Natural killer cell (primary cell): ENCODE measurements around the gene MAP3K6. TPM values are rescaled to one million over a fixed set of nuclear protein-coding genes. Genes with fewer than 3 reads are reported as not detected.
"Not testable (repeated sequence)": the region's sequence is repeated elsewhere in the genome, so short reads cannot be mapped to it uniquely, and the experiment has no call there.

Experiments used
- ATAC-seq, 3 donors: fragments of 150-1000 bp in 2 of 3; fragments of 200-7000 bp in 1 of 3; cut with Tn5 transposase; 1 replicate in 1 of 3; 2 replicates in 2 of 3; pipeline ENCODE4 v1.10.0; 2021; ENCODE audit warnings: mild to moderate bottlenecking in 2 of 3, moderate library complexity in 2 of 3
- DNase-seq, 2 donors: peaks; one replicate each; pipeline versions ENCODE4 v3.0.0 to v3.0.0-alpha.2; 2013 to 2021; ENCODE audit warnings: mixed read lengths in 1 of 2
- H3K27ac ChIP-seq: one replicate; pipeline ENCODE4 v1.5.1; 2013; ENCODE audit warnings: mild to moderate bottlenecking, low read length
- H3K27me3 ChIP-seq: one replicate; pipeline ENCODE4 v1.6.1; 2013; ENCODE audit warnings: low read length; ENCODE audit not compliant: control insufficient read depth, insufficient read depth
- H3K36me3 ChIP-seq: one replicate; pipeline ENCODE4 v1.6.1; 2013; ENCODE audit warnings: low read length; ENCODE audit not compliant: control insufficient read depth, insufficient read depth
- H3K4me1 ChIP-seq: one replicate; pipeline ENCODE4 v1.6.1; 2013; ENCODE audit warnings: low read length; ENCODE audit not compliant: control insufficient read depth, insufficient read depth
- H3K4me3 ChIP-seq: one replicate; pipeline ENCODE4 v1.5.1; 2013; ENCODE audit warnings: low read length
- H3K9me3 ChIP-seq: one replicate; pipeline ENCODE4 v1.6.1; 2013; ENCODE audit warnings: low read length; ENCODE audit not compliant: control insufficient read depth, insufficient read depth
- H3K27ac Mint-ChIP-seq, 2 donors: one replicate each; pipeline ENCODE4 v1.8.0; 2022; ENCODE audit warnings: mild to moderate bottlenecking in 2 of 2, mixed read lengths in 2 of 2, moderate library complexity in 1 of 2
- H3K27me3 Mint-ChIP-seq, 2 donors: one replicate each; pipeline ENCODE4 v1.8.0; 2022; ENCODE audit warnings: low read depth in 2 of 2, mixed read lengths in 2 of 2
- H3K36me3 Mint-ChIP-seq: one replicate; pipeline ENCODE4 v1.8.0; 2022; ENCODE audit warnings: mixed read lengths
- H3K4me1 Mint-ChIP-seq, 2 donors: one replicate each; pipeline ENCODE4 v1.8.0; 2022; ENCODE audit warnings: mixed read lengths in 2 of 2
- H3K4me3 Mint-ChIP-seq: one replicate; pipeline ENCODE4 v1.8.0; 2022; ENCODE audit warnings: mild to moderate bottlenecking, moderate library complexity, mixed read lengths
- H3K9me3 Mint-ChIP-seq, 2 donors: one replicate each; pipeline ENCODE4 v1.8.0; 2022; ENCODE audit warnings: mixed read lengths in 2 of 2
- CTCF ChIP-seq: fragments of 200-600 bp; IDR thresholded peaks from one replicate; pipeline ENCODE4 v1.8.0; 2022; ENCODE audit warnings: antibody characterized with exemption
- WGBS: methylation state at CpG from one replicate; pipeline ENCODE4 v1.1.7; 2013; ENCODE audit warnings: missing lambda C conversion rate; ENCODE audit not compliant: insufficient coverage; 5-methylcytosine and 5-hydroxymethylcytosine counted together
- intact Hi-C: fragments of 100-400 bp; cut with micrococcal nuclease; formaldehyde crosslinking; loops from one replicate; pipeline ENCODE4 v1.14.2; 2022
- total RNA-seq, 4 donors: library from RNA; stranded (reverse); fragments of 120-200 nt in 1 of 4; gene quantifications; one replicate each; pipeline versions ENCODE4 v1.2.3 to v1.2.4, GENCODE V29; 2013 to 2022

MAP3K6 gene
- total RNA-seq, 3 donors from 2014 or later (not counting 1 experiment from before 2014, with no cell fraction given) = 8.2 to 15.1 (median 12.1) TPM

GRCh38 chr1:27410709-27411108, 43.9 kb upstream of the MAP3K6 start:
- Mint-ChIP-seq H3K36me3 (peaks cover 10% of the 10 kb centered on the region), H3K4me3 (no peak overlapping the region), H3K27ac (no peak overlapping the region), H3K4me1 (peaks cover under 1% of the 10 kb centered on the region in 2 donors), H3K27me3 (no peaks in the 10 kb centered on the region), H3K9me3 (no peaks in the 10 kb centered on the region)
- no peak for DNase-seq
- 97% methylated on average over 2 of the region's 2 CpGs for WGBS
- TF ChIP-seq CTCF = no peak
- no peak overlapping the region for H3K4me3 ChIP-seq
- intact Hi-C loops = no loop called here
- ATAC-seq = no peak
- H3K36me3 ChIP-seq = peaks cover 80% of the 10 kb centered on the region
- no peak overlapping the region for H3K27ac ChIP-seq
- peaks cover 5% of the 10 kb centered on the region for H3K4me1 ChIP-seq
- H3K27me3 ChIP-seq = no peaks in the 10 kb centered on the region
- H3K9me3 ChIP-seq = no peaks in the 10 kb centered on the region

- Histone ChIP-seq H3K9me3 (no peaks in the 10 kb centered on the region), H3K27ac (no peak overlapping the region), H3K27me3 (no peaks in the 10 kb centered on the region), H3K4me1 (peaks cover 7% of the 10 kb centered on the region), H3K4me3 (no peak overlapping the region), H3K36me3 (peaks cover 70% of the 10 kb centered on the region)
- no peak for DNase-seq
- Mint-ChIP-seq H3K9me3 (no peaks in the 10 kb centered on the region), H3K27me3 (no peaks in the 10 kb centered on the region), H3K27ac (no peak overlapping the region), H3K36me3 (peaks cover 3% of the 10 kb centered on the region), H3K4me3 (no peak overlapping the region), H3K4me1 (peaks cover 0 to under 1% of the 10 kb centered on the region in 2 donors)
- intact Hi-C loops = no loop called here
- no peak for ATAC-seq
- no peak for TF ChIP-seq CTCF
- WGBS = 94% methylated on average over 11 of the region's 11 CpGs
Observed at GRCh38 chr1:27409669-27410068, 42.9 kb upstream of the MAP3K6 start.

- no peaks in the 10 kb centered on the region for H3K36me3 Mint-ChIP-seq
- H3K27me3 ChIP-seq = no peaks in the 10 kb centered on the region
- H3K27ac ChIP-seq = no peak overlapping the region
- peaks cover 15% of the 10 kb centered on the region in 2 donors for H3K4me1 Mint-ChIP-seq
- no peak overlapping the region for H3K4me3 ChIP-seq
- intact Hi-C loops = no loop called here
- ATAC-seq = no peak
- H3K27ac Mint-ChIP-seq = no peak overlapping the region
- no peaks in the 10 kb centered on the region for H3K9me3 ChIP-seq
- no peaks in the 10 kb centered on the region for H3K9me3 Mint-ChIP-seq
- no peak for DNase-seq
- H3K4me3 Mint-ChIP-seq = no peak overlapping the region
- H3K36me3 ChIP-seq = peaks cover 55% of the 10 kb centered on the region
- H3K4me1 ChIP-seq = peaks cover 20% of the 10 kb centered on the region
- H3K27me3 Mint-ChIP-seq = no peaks in the 10 kb centered on the region
- 96% methylated on average over 9 of the region's 9 CpGs for WGBS
- TF ChIP-seq CTCF = no peak
Observed at GRCh38 chr1:27408151-27408550, 41.4 kb upstream of the MAP3K6 start.

GRCh38 chr1:27406791-27407190, 40.0 kb upstream of the MAP3K6 start:
- H3K4me3 Mint-ChIP-seq, H3K27me3 ChIP-seq, H3K9me3 Mint-ChIP-seq, H3K27ac ChIP-seq, H3K27ac Mint-ChIP-seq, intact Hi-C loops, H3K4me3 ChIP-seq, DNase-seq, ATAC-seq, H3K9me3 ChIP-seq, H3K27me3 Mint-ChIP-seq, H3K36me3 Mint-ChIP-seq: not testable (repeated sequence)
- peaks cover 21 to 24% of the 10 kb centered on the region in 2 donors for H3K4me1 Mint-ChIP-seq
- WGBS = 84% methylated on average over 2 of the region's 2 CpGs
- Histone ChIP-seq H3K36me3 (peaks cover 42% of the 10 kb centered on the region), H3K4me1 (peaks cover 34% of the 10 kb centered on the region)
